Adrenal gland (tissue), 5 donors: ENCODE measurements around the gene ZSWIM5.

Source experiments
- CTCF ChIP-seq, 6 experiments: fragments of 450-650 bp in 4 of 6; fragments of 200-600 bp in 2 of 6; sonication (generic) in 1 of 6; IDR thresholded peaks; 1 replicate in 5 of 6; 2 replicates in 1 of 6; pipeline versions ENCODE4 v1.5.1 to v1.8.0; 2016 to 2021; ENCODE audit warnings: antibody characterized with exemption in 6 of 6, mild to moderate bottlenecking in 2 of 6, moderate library complexity in 1 of 6
- POLR2A ChIP-seq, 2 donors: fragments of 450-650 bp; IDR thresholded peaks; one replicate each; pipeline ENCODE4 v1.6.1; 2017; ENCODE audit warnings: antibody characterized with exemption in 2 of 2, mild to moderate bottlenecking in 2 of 2, moderate library complexity in 1 of 2
- donor health status: DM: no; HTN: no; CAD: no.

DNA sequence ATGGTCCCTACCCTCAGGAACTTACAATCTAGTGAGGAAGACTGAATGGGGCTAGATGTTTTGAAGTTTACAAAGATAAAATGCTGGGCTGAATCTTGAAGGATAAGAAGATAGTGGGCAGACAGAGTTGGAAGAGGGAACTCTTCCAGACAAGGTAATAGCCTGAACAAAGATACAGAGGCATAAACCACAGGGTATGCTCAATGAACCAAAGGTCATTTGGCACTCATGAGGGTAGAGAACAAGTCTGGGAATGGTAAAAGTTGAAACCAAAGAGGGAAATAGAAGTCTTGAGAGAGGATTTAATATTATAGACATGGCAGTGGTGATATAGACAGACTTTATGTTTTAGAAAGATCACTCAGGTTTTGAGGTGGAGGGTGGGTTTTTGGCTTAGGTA lies 48.1 kb upstream of the ZSWIM5 start:
- TF ChIP-seq CTCF (IDR thresholded peaks at IDR 0.05), result no peak
- TF ChIP-seq POLR2A (IDR thresholded peaks at IDR 0.05), result no peak
